Cerebellar cortex (tissue), 1 donor: ENCODE data around the gene CHAC1.
A peak's percentile ranks its signal among the peaks of the same experiment; 100 is the strongest.
"Not testable (repeated sequence)": the region's sequence is repeated elsewhere in the genome, so short reads cannot be mapped to it uniquely, and the experiment has no call there.

Experiments
- DNase-seq: peaks from one replicate; pipeline ENCODE4 v3.0.0-alpha.2; 2015; ENCODE audit warnings: low spot score

The CHAC1 gene

DNA sequence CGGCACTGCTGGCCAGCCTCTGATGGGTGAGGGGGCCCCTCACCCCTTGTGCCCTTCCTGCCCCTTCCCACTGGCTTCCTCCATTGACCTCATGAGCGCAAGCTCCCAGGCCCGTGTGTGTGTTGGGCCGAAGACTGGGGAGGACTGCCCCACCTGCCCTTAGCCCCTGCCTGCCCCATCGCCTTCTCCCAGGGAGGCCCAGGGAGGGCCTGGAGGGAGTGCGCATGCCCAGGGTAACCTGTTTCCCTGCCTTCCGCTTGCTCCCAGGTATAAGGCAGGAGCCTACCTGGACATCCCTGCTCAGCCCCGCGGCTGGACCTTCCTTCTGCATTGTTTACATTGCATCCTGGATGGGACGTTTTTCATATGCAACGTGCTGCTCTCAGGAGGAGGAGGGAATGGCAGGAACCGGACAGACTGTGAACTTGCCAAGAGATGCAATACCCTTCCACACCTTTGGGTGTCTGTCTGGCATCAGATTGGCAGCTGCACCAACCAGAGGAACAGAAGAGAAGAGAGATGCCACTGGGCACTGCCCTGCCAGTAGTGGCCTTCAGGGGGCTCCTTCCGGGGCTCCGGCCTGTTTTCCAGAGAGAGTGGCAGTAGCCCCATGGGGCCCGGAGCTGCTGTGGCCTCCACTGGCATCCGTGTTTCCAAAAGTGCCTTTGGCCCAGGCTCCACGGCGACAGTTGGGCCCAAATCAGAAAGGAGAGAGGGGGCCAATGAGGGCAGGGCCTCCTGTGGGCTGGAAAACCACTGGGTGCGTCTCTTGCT is 15.3 kb upstream of the CHAC1 start:
- peak; percentile 54 for DNase-seq

DNA sequence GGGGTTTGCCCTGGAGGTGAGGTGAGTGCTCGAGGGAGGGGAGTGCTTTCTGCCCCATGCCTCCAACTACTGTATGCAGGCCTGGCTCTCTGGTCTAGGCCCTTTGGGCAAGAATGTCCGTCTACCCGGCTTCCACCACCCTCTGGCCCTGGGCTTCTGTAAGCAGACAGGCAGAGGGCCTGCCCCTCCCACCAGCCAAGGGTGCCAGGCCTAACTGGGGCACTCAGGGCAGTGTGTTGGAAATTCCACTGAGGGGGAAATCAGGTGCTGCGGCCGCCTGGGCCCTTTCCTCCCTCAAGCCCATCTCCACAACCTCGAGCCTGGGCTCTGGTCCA is 14.8 kb upstream of the CHAC1 start:
- DNase-seq = no peak

GRCh38 chr15:40940296-40940801 is 12.9 kb upstream of the CHAC1 start:
- peak; percentile 23 for DNase-seq

- DNase-seq = no peak
These were observed 12.2 kb upstream of the CHAC1 start for GRCh38 chr15:40941068-40941527.

DNA sequence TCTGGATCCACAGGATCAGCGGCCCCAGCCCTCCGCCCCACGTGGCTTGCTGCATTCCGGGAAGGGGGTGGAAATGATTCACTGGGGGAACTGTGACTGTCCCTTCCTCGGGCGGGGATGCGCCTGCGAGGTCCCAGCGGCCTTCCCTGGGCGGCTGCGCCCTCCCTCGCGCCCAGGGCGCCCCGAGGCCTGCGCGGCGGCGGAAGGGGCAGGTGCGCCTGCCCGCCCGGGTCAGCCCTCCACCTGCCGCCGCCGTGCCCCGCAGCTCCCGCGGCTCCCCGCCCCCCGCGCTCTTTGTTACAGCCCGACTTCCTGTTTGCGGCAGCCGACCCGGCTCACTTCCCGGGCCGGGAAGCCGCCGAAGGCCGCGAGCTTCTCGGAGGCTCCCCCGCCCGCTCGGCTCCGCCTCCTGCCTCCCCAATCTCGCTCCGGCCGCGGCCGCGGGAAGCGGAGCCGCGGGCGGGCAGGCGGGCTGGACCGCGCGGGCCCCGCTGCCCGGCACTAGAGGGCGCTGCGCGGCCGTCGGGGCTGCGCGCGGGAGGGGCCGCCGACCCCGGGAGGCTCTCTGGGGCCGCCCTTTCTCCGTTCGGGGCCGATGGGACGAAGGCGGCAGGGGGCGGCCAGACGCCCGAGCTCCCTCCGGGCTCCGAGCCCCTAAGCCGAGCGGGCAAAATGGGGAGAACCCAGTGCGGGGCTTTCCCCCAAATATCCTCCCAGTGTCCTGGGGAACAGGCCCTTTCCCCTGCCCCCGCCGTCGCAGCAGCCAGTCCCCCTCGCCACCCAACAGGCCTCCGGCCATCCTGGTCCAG is 11.5 kb upstream of the CHAC1 start:
- peak; percentile 65 for DNase-seq

GRCh38 chr15:40942337-40942854 is 10.9 kb upstream of the CHAC1 start:
- DNase-seq = no peak

DNA sequence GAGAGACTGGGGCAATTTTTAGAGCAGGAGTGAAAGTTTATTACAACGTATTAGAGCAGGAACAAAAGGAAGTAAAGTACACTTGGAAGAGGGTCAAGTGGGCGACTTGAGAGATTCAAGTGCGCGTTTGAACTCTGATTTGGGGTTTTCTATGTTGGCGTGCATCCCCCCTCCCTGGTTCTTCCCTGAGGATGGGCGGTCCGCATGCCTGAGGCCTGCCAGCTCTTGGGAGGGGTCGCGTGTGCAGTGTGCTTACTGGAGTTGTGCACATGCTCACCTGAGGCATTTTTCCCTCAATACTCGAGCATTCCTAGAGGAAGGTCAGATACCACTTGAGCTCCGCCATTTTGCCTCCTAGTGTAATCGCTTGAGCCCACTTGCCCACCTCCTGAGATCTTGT is 10.4 kb upstream of the CHAC1 start:
- DNase-seq = no peak

- no peak for DNase-seq
These were observed 9.4 kb upstream of the CHAC1 start for GRCh38 chr15:40943764-40944365.

DNA sequence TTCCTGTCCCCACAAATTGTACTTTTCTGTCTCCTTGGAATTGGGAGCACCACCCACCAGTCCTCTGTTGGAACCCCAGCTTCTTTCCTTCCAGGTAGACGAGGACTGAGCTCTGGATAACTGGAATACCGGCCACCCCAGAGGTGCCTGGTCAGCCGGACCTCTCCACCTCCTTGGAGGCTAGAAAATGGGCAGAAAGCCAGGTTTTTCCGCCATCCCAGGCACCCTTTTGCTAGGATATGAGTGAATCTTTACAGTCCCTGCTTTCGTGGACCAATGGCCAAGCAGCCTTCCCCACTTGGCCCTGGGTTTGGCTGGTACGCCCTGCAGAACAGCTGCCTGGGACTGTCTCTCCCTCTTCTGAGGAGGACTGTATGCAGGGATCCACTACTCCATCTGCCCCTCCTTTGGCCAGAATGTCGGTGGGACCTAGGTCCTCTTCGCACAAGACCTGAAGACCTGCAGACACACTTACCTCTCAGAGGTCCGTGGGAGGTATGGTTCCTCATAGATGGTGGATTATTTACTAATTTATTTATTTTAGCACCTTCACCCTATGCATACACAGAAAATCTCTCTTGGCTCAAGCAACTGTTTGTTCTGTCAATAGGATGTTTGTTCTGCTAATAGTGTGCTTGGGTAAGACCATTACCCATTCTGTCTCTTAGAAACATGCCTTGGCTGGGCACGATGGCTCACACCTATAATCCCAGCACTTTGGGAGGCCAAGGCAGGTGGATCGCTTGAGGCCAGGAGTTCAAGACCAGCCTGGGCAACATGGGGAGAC is 8.6 kb upstream of the CHAC1 start:
- no peak for DNase-seq

DNA sequence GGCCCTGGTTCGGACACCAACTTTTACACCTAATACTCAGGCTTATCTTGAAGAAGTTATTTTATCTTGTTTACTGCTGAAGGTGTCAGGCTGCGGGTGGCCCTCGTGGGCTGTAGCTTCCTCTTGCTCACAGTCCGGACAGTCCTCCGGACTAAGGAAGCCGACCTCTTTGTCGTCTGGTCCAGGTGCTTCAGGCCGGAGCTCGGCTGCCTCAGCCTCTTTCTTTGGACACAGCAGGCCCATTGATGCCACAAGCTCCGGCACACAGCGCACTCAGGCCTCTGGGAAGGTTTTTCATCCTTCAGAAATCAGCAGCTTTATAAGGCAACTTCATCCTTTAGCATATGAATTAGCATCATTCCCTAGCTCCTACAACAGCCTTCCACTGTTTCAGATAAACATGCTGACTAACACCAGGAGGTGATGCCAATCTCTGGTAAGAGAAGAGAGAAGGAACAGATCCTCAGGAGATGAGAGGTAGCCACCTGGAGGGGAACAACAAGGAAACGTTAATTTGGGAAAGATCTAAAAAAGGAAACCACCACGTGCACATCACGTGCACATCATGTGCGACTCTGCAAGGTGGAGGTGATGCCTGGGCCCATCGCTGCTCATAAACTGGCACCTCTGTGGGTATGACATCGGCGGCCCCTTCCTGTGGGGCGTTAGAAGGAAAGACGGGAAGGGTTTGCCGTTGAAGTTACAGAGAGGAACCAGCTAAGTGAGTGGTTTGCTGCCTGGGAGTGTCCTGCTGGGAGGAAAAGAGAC is 4.4 kb upstream of the CHAC1 start:
- no peak for DNase-seq

DNA sequence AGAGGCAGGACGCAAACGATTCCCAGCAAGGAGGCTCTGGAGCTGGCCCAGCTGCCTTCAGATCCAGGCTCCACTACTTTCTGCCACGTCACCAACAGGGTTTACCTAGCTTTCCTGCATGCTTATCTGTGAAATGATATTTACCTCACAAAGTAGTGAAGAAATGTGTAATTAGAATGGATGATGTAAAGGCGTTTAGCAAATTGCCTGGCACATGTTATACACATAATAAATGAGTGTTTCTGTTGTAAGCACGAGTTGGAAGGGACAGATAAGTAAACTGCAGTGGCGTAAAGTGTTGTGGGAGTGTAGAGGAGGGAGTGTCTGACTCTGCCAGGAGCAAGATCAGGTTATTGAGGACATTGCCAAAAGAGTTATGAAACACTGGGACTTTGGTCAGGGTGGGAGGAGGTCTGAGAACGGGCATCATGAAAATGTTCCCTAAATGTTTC is 3.5 kb upstream of the CHAC1 start:
- no peak for DNase-seq

DNA sequence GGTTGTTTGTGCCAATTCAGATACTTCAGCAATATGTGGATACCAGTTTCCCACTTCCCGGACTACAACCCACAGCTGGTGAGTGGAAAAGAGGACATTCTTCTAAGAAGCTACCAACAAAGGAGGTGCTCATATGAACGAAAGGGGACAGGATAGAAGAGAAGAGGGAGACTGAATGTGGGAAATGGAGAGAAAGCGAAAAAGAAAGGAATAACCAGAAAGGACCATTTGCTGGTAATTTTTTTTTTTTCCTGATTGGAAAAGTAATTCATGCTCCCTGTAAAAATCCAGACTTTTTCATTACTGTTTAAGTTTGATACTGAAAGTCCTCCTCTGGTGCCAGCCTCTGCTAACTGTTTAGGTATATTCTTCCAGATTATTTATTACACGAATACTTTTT is 1.5 kb upstream of the CHAC1 start:
- no peak for DNase-seq

DNA sequence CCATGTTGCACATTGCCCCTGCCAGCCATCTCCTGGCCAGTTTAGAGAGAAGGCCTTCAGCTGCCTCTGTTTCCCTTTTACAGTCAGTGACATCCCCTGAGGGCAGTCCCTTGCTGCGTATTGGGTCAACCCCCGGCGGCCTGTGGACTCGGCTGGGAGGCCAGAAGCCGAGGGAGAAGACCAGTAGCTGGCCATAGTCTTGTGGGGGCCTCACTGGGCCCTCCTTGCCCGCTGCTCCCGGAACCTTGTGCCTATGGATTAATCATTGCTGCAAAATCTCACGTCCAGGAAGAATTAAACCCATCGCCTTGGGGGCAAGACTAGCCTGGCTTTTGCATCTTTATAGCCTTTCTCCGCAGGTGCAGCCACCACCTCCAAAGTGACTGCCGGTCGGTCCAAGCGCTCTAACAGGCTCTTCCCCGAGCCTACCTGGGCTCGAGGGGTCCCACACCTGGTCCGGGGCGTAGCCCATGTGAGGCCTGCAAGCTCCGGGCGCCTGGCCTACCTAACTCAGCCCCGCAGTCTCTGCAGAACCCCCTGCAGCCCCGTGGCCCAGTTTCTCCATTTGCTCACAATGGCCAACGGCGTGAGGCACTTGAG is 870 bp upstream of the CHAC1 start:
- no peak for DNase-seq

GRCh38 chr15:40953713-40954074 is 423 bp downstream of the CHAC1 start:
- DNase-seq = no peak

DNA sequence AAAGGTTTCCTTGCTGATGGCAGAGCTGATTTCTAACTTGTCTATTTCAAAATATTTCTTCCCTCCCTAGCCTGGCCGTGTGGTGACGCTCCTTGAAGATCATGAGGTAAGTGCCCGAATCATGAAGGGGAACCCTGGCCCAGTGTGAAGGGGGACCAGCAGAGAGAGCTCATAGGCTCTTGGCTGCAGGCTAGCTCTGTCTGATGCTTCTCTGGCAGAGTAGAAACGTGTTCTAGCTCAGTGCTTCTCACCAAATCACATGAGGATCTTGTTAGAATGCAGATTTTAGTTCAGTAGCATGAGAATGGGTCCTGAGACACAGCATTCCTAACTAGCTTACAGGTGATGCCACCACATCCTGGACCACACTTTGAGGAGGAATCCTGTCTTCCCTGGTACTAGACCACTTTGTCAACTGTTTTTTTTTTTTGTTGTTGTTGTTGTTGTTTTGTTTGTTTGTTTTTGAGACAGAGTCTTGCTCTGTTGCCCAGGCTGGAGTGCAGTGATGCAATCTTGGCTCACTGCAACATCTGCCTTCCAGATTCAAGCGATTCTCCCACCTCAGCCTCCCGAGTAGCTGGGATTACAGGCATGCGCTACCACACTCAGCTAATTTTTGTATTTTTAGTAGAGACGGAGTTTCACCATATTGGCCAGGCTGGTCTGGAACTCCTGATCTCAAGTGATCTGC is 1.0 kb downstream of the CHAC1 start:
- DNase-seq = not testable (repeated sequence)

DNA sequence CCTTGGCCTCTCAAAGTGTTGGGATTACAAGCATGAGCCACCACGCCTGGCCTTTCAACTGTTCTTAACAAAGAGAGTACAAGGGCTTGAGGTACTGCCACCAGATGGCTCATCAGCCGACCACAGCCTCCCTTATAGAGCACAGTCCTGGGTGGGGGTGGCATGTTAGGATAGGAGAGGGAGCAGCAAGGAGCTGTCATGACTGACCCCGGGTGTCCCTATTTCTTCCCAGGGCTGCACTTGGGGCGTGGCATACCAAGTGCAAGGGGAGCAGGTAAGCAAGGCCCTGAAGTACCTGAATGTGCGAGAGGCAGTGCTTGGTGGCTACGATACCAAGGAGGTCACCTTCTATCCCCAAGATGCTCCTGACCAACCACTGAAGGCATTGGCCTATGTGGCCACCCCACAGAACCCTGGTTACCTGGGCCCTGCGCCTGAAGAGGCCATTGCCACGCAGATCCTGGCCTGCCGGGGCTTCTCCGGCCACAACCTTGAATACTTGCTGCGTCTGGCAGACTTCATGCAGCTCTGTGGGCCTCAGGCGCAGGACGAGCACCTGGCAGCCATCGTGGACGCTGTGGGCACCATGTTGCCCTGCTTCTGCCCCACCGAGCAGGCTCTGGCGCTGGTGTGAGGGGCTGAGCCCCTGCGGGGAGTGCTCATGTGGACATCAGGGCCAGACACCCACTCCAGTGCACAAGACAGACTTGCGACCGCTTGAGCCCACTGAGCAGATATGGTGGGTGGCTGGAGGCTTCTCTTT is 2.1 kb downstream of the CHAC1 start:
- DNase-seq = no peak

- DNase-seq = no peak
These were observed 2.8 kb downstream of the CHAC1 start for GRCh38 chr15:40955930-40956540.

GRCh38 chr15:40956541-40956982 is 3.3 kb downstream of the CHAC1 start:
- no peak for DNase-seq
